Stimulated activated CD4-positive, alpha-beta T cell treated with anti-CD3 and anti-CD28 coated beads, Interleukin-15, amount 100 ng/mL, for 48 hours (primary cell): Measurements from ENCODE around the gene MAP4K5.
A peak's percentile ranks its signal among the peaks of the same experiment; 100 is the strongest.
"Not testable (repeated sequence)": the region's sequence is repeated elsewhere in the genome, so short reads cannot be mapped to it uniquely, and the experiment has no call there.

Experiments used
- DNase-seq, 2 donors: peaks; one replicate each; pipeline ENCODE4 v3.0.0-alpha.2; 2020; ENCODE audit warnings: low read depth in 2 of 2

The MAP4K5 gene

GRCh38 chr14:50532502-50533240 is at the start of gene MAP4K5:
Gene MAP4K5, minus strand, starts transcription at chr14:50532569. Its CDS starts 520 bp downstream, at chr14:50532049.
- DNase-seq, result peak; percentile 83 to 85

GRCh38 chr14:50578433-50578832 is 46.1 kb upstream of the MAP4K5 start:
- no peak for DNase-seq

GRCh38 chr14:50577982-50578381 is 45.6 kb upstream of the MAP4K5 start:
- DNase-seq, result no peak

GRCh38 chr14:50575769-50576168 is 43.4 kb upstream of the MAP4K5 start:
- DNase-seq, result no peak

- no peak for DNase-seq
Measured at GRCh38 chr14:50573862-50574261, 41.5 kb upstream of the MAP4K5 start.

- DNase-seq, result no peak
Measured at GRCh38 chr14:50569714-50570274, 37.4 kb upstream of the MAP4K5 start.

- no peak for DNase-seq
Measured at GRCh38 chr14:50562841-50563240, 30.5 kb upstream of the MAP4K5 start.

GRCh38 chr14:50560931-50561285 is 28.5 kb upstream of the MAP4K5 start:
- DNase-seq, result peak; percentile 28 to 48

GRCh38 chr14:50559990-50560930 is 27.9 kb upstream of the MAP4K5 start, which contains the start of gene ATL1:
Gene ATL1, plus strand, starts transcription at chr14:50560145. Its CDS starts 121 bp downstream, at chr14:50560266.
- peak; percentile 18 to 43 for DNase-seq

- DNase-seq, result not testable (repeated sequence)
Measured at GRCh38 chr14:50552796-50553195, 20.4 kb upstream of the MAP4K5 start.

GRCh38 chr14:50551877-50552276 is 19.5 kb upstream of the MAP4K5 start:
- DNase-seq, result no peak

- DNase-seq, result no peak
Measured at GRCh38 chr14:50550294-50550693, 17.9 kb upstream of the MAP4K5 start.

- no peak for DNase-seq
Measured at GRCh38 chr14:50545618-50546017, 13.2 kb upstream of the MAP4K5 start.

GRCh38 chr14:50544911-50545310 is 12.5 kb upstream of the MAP4K5 start:
- no peak for DNase-seq

GRCh38 chr14:50542941-50543418 is 10.6 kb upstream of the MAP4K5 start:
- DNase-seq, result peak in 1 of 2 donors; percentile 38

- no peak for DNase-seq
Measured at GRCh38 chr14:50541159-50541567, 8.8 kb upstream of the MAP4K5 start.

GRCh38 chr14:50539051-50539450 is 6.7 kb upstream of the MAP4K5 start:
- no peak for DNase-seq

- DNase-seq, result not testable (repeated sequence)
Measured at GRCh38 chr14:50538034-50538433, 5.7 kb upstream of the MAP4K5 start.

GRCh38 chr14:50534997-50535396 is 2.6 kb upstream of the MAP4K5 start:
- no peak for DNase-seq

GRCh38 chr14:50534416-50534815 is 2.0 kb upstream of the MAP4K5 start:
- no peak for DNase-seq

- no peak for DNase-seq
Measured at GRCh38 chr14:50533806-50534205, 1.4 kb upstream of the MAP4K5 start.

- no peak for DNase-seq
Measured at GRCh38 chr14:50533241-50533705, 904 bp upstream of the MAP4K5 start.
